HG03064 (cell line): ENCODE data around the gene ALOX12.

Experiments used
- ATAC-seq: cut with Tn5 transposase; IDR thresholded peaks from one replicate; pipeline ENCODE4 v1.9.1; 2021; ENCODE audit warnings: low read depth; ENCODE audit not compliant: unreplicated experiment

Gene ALOX12

DNA sequence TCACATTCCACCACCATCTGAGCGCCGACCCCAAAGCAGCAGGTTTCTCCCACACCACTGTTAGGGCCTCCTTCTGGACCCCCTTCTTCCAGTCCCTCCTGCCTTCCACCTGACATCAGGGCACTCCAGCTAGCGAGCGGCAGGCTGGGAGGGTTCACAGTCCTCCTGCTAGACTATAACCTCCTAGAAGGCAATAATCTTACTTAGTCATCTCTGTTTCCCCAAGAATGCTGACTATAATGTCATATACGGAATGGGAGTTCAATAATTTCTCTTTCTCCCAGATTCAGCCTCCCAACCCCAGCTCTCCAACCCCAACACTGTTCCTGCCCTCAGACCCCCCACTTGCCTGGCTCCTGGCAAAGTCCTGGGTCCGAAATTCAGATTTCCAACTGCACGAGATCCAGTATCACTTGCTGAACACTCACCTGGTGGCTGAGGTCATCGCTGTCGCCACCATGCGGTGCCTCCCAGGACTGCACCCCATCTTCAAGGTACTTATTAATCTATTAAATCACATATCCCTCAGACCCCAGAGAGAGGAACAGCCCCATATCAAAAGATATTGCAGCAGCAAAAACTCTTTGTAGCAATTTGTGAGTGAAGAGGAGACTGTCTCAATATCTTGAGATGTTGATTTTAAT, 5.6 kb downstream of the ALOX12 start:
- ATAC-seq, result no peak

DNA sequence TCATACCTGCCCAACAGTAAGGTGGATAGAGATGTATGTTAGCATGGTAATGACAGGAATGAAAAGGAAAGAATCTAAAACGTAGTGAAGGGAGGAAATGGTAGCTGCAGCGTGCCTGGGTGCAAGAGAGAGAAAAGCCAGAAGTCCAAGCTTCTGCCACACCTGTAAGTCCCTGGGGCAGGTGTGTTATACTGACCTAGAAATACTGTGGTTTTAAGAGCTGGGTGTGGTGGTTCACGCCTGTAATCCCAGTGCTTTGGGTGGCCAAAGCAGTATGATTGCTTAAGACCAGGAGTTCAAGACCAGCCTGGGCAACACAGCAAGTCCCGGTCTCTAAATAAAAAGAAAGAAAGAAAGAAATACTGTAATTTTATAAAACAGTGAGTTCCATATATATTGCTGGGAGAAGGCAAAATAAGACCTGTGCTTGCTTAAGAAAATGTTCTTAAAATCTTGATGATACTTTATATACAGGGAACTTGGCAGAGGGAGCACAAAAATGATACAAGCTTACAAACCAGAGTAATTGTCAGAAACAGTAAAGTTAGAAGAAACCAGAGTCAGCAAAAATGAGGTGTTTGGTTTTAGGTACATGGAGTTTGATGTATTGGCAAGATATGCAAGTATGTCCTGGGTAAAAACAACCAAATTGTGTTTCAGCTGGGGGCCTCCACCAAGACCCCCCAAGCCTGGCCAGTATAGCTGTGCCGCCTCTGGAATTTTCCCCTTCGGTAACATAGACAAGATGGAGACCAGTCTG, 6.6 kb downstream of the ALOX12 start:
- ATAC-seq, result no peak

- ATAC-seq, result no peak
These were observed 7.9 kb downstream of the ALOX12 start for GRCh38 chr17:7003745-7004144.

- ATAC-seq, result no peak
These were observed 8.8 kb downstream of the ALOX12 start for GRCh38 chr17:7004398-7005253.

GRCh38 chr17:7005716-7006115, 9.9 kb downstream of the ALOX12 start:
- ATAC-seq, result no peak

DNA sequence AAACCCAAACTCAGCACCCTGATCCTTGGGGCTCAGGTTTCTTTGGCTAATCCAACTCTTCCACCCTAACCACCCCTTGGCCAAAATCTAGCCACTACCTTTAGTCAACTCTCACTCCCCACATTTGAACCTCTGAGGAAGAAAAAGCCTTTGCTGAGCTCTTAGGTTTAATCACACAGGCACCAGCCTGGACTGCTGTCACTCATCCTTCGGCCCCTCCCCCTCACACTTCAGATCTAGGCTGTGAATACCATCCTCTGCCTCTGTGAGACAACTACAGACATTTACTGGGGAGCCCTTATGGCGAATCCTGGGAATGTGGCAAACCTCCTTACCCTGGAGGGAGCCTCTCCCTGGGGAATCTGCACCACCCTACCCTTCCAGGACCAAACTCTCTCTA, 11.3 kb downstream of the ALOX12 start:
- ATAC-seq, result no peak

- no peak for ATAC-seq
These were observed 14.7 kb downstream of the ALOX12 start for GRCh38 chr17:7010523-7010922.

GRCh38 chr17:7011415-7011814, 15.6 kb downstream of the ALOX12 start:
- no peak for ATAC-seq

GRCh38 chr17:7011942-7012254, 16.0 kb downstream of the ALOX12 start:
- no peak for ATAC-seq

- ATAC-seq, result peak; percentile 75
These were observed 18.6 kb downstream of the ALOX12 start for GRCh38 chr17:7014261-7014994.

DNA sequence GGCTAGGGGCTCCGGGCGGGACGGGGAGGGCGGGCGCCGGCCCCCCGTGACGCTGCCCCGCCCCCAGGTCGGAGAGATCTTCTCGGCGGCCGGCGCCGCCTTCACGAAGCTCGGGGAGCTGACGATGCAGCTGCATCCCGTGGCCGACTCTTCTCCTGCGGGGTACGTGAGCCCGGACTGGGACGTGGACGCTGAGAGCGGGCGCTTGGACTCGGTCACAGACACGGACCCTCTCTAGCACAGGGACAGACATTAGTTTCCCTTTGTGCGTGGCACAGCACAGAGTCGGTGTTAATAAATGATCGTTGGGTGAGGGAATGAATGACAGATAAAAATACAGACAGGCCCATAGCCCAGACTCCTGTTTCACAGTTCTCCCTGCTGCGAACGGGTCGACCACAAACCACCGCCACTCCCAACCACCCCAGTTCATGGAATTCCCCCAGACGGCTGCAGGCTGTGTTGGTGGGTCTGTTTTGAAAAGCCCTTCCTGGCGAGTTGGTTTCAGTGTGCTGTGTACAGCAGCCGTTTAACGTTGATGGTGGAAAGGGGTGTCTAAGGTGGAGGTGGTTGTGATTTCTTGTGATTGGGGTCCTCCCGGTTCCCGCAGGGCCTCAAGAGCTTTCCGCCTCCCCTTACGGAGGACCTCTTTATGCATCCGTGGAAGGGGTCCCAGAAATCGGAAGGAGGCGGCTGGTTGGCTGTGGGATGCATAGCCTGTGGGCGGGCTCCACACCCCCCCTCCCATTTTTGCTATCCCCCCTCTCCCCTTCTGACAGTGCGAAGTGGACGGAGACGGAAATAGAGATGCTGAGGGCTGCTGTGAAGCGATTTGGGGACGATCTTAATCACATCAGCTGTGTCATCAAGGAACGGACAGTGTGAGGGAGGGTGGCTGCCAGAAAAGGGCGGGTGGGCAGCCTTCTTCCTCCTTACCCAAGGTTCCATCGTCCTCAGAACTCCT, 19.4 kb downstream of the ALOX12 start:
- peak; percentile 5 for ATAC-seq

DNA sequence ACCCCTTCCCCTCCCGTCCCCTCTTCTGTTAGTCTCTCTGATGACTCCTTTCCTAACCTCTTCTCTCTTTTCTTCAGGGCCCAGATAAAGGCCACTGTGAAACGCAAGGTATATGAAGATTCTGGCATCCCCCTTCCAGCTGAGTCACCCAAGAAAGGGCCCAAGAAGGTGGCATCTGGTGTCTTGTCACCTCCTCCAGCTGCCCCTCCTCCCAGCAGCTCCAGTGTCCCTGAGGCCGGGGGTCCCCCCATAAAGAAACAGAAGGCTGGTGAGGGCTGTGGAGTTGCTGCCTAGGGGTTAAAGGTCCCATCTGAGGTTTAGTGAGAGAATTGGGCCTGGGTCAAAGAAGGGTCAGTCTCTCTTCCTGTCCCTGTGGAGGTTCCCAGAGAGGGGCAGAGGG, 20.6 kb downstream of the ALOX12 start:
- ATAC-seq, result no peak

GRCh38 chr17:7016886-7017826, 21.3 kb downstream of the ALOX12 start:
- ATAC-seq, result no peak

- no peak for ATAC-seq
These were observed 22.0 kb downstream of the ALOX12 start for GRCh38 chr17:7017827-7018200.

- no peak for ATAC-seq
These were observed 22.6 kb downstream of the ALOX12 start for GRCh38 chr17:7018331-7018964.

GRCh38 chr17:7019367-7019766, 23.5 kb downstream of the ALOX12 start:
- ATAC-seq, result no peak

DNA sequence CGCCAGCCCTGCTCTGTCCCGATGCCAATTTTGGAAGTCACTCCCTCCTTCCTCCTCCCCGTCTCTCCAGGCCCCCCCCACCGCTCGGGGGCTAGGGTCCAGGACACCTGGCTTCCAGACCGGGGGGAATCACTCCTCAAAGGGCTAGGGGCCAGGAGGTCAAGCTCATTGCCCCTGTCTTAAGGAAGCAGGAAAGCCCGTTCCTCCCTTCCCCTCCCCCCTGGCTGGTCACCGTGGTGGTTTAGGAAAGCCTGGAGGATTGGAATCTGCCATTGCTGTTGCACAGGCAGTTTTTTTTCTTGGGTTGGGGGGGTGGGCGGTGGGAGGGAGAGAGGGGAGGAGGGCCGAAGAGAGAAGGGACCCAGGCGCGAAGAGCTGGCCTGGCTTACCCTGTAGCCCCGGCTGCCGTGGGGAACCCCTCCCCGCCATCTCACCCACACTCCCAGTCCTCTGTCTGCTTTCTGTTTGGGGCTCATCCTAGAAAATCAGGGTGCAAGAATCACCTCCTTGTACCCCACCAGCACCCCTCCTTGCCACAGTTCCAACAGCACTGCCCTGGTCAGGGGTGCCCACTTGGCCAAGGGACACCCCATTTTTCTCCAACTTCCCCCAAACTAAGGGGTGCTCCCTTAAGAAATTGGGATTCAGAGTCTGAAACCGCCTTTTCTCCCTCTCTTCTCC, 24.1 kb downstream of the ALOX12 start:
- ATAC-seq, result no peak
